Activated CD8-positive, alpha-beta memory T cell treated with anti-CD3 and anti-CD28 coated beads for 4 hours (primary cell): ENCODE measurements around the gene DCK.
"Not testable (repeated sequence)": the region's sequence is repeated elsewhere in the genome, so short reads cannot be mapped to it uniquely, and the experiment has no call there.

Experiments
- DNase-seq, 2 donors: peaks; one replicate each; pipeline ENCODE4 v3.0.0-alpha.2; 2020; ENCODE audit warnings: low read depth in 2 of 2

DCK gene

DNA sequence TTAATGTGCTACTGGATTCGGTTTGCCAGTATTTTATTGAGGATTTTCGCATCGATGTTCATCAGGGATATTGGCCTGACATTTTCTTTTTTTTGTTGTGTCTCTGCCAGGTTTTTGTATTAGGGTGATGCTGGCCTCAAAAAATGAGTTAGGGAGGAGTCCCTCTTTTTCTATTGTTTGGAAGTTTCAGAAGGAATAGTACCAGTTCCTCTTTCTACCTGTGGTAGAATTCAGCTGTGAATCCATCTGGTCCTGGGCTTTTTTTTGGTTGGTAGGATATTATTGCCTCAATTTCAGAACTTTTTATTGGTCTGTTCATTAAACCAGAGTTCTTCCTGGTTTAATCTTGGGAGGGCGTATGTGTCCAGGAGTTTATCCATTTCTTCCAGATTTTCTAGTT, 7.9 kb downstream of the DCK start:
- DNase-seq, result not testable (repeated sequence)

- DNase-seq, result peak in 1 of 2 donors; percentile 9
These were observed 10.9 kb downstream of the DCK start for GRCh38 chr4:71004281-71004851.

DNA sequence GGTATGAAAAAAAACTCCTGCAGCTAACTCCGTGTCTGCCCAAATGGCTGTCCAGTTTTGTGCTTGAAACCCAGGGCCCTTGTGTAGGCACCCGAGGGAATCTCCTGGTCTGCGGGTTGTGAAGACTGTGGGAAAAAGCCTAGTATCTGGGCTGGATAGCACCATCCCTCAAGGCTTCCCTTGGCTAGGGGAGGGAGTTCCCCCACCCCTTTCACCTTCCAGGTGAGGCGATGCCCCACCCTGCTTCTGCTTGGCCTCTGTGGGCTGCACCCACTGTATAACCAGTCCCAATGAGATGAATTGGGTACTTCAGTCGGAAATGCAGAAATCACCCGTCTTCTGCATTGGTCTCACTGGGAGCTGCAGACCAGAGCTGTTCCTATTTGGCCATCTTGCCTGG, 11.6 kb downstream of the DCK start:
- DNase-seq, result not testable (repeated sequence)

- no peak for DNase-seq
These were observed 12.9 kb downstream of the DCK start for GRCh38 chr4:71006203-71006907.

DNA sequence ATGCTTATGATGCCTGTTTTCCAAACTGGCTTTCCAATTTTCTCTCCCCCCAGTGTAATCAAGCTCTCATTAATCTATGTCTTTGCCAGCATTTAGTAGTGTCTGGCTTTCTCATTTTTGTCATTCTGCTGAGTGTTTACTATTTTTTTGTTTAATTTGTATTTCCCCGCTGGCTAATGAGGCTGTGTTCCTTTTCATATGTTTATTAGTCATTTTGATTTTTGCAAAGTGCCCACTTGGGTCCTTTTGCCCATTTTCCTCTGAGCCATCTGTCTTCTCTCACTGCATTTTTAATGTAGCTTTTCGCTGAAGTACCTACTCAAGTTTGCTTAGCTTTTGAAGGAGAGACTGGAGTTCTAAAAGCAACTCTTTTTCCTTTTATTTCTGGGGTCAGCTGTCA, 14.7 kb downstream of the DCK start:
- no peak for DNase-seq

GRCh38 chr4:71009086-71009485, 15.6 kb downstream of the DCK start:
- no peak for DNase-seq

DNA sequence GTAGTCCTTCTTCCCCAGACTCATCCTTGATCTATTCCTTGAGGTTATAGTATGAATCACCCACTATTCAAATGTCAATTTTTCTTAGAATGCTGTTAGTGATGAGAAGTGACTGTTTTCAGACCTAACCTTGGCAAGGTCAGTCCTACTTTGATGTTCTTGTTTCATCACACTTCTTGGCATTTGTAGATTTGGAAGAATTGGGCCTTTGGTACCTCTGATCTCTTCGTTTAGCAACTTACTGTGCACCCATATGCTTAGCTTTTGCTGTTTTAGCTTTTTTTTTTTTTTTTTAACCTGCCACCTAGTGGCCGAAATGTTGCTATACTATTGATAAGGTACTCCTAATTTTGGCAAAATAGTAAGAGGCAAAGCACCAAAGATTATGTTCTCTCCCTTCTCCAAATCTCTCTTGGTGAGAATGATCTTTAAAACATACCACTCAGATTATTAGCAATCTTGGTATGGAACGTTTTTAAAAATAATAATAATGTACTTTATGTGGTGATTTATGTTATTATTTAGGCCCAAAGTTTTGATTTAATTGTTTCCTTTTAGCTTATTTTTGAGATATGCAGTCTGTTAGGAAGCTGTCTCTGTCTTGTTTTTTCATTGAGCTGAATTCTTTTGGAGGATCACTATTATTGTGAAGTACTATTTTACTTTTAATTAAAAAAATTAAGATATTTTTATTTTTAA, 16.6 kb downstream of the DCK start:
- DNase-seq, result no peak

DNA sequence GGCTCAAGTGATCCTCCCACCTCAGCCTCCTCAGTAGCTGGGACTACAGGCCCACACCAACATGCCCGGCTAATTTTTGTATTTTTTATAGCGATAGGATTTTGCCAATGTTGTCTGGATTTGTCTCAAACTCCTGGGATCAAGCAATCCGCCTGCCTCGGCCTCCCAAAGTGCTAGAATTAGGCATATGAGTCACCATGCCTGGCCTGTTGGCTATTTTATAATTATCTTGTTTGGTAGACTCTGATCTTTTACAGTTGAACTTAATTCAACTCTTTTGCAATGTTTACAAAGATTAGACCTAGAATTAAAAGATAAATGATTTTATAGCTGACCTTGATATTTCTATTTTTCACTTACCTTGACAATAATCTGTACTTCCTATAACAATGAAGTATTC, 18.0 kb downstream of the DCK start:
- no peak for DNase-seq

- not testable (repeated sequence) for DNase-seq
These were observed 23.9 kb downstream of the DCK start for GRCh38 chr4:71017391-71017790.

DNA sequence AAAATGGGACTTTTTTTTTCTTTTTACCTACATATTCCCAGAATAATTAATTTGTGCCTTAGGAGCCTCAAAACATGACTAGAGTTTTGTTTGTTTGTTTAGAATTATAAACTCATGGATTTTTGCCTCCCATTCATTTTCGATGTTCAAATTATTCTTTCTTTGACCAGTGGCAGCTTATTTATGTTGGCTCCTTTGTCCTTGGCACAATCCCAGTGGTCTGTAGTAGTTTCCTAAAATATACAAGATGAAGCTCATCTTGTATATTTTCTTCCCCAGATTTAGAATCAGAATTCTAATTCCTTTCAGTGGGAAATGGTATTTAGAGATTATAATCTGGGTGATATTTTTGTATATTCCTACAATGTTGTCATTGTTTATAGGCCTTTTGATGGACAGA, 27.2 kb downstream of the DCK start:
- no peak for DNase-seq

GRCh38 chr4:71025654-71026053, 32.2 kb downstream of the DCK start:
- DNase-seq, result no peak

DNA sequence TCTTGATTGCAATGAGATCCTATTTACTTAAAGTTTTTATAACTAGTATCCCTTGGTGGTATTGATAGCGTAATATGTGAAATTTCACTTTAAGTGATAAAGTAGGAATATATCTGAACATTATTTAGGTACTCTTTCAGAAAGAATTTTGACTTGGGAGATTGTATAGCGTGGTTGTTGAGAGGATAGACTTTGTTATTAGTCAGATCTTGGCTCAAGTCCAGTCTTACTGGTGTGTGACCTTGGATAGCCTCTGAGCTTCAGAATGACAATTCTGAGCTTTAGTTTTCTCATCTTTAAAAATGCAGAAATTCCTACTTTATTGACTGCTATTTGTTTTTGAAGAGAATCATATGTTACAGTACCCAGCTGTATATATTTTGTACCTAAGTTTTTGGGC, 32.6 kb downstream of the DCK start:
- no peak for DNase-seq

- no peak for DNase-seq
These were observed 34.2 kb downstream of the DCK start for GRCh38 chr4:71027611-71028010.

DNA sequence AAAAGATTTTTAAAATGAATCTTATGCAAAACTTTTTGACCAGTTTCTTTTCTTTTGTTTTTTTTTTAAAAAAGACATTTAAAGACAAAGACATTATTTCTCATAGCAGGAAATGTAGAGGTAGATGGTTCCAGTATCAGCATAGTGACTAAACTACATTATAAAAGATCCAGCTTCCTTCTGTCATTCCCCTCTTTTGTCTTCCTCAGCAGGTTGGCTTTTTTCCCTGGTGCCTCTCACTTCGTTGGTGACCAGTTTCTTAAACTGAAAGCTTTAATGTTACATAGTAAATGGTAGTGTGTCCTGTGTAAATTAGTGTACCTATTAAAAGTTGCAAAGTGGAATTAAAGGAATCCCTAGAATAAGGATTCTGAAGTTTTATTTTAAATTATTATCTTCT, 36.1 kb downstream of the DCK start:
- DNase-seq, result no peak

- not testable (repeated sequence) for DNase-seq
These were observed 38.7 kb downstream of the DCK start for GRCh38 chr4:71032106-71032505.

DNA sequence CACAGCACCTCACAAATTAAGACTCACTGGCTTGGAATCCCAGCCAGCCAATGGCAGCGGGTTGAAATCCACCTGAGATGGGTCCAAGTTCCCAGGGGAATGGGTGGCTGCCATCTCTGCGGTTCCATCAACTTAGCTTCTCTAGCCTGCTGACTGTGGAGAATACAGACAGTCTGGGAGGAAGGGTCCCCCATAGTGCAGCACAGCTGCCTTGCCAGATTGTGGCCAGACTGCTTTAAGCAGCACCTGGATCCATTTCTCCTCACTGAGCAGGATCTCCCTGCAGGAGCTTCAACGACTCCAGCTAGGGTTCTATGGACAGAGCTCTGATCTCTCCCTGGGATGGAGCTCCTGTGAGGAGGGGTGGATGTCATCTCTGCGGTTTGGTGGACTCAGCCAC, 51.8 kb downstream of the DCK start:
- DNase-seq, result no peak

DNA sequence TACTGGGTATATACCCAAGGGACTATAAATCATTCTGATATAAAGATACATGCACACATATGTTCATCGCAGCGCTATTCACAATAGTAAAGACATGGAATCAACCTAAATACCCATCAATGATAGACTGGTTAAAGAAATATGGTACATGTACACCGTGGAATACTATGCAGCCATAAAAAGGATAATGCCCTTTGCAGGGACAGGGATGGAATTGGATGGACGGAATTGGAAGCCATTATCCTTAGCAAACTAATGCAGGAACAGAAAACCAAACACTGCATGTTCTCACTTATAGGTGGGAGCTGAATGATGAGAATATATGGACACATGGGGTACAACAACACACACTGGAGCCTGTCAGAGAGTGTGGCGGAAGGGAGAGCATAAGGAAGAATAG, 55.9 kb downstream of the DCK start:
- no peak for DNase-seq

DNA sequence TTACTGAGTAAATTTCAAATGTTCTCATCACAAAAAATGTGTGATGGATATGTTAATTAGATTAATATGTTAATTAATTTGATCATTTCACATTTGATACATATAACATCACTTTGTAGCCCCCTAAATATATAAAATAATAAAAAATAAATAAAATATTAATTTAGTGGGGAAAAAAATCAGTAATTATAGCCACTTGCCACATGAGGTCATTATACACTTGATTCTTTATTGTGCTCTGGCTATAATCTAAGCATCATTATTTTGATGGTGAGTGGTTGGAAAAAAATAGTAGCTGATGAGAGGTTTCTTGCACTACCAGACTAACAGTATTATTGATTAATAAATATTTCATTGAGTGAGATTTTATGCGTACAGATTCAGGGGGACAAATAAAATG, 57.4 kb downstream of the DCK start:
- no peak for DNase-seq

DNA sequence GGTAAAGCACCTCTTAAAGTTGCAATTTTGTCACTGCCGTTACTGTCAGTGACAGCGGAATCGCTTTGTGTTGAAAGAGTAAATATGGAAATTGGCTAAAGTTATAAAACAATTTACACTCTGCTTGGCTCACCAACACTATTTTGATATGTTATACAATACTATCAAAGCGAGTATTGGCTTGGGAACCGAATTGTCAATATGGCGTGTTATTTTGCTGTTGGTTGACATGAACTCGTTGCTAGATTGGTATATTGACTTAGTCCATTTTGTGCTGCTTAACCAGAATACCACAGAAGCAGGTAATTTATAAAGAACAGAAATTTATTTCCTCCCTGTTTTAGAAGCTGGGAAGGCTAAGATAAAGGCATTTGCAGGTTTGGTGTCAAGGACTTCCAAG, 58.6 kb downstream of the DCK start:
- DNase-seq, result no peak

- no peak for DNase-seq
These were observed 59.3 kb downstream of the DCK start for GRCh38 chr4:71052716-71053115.

- not testable (repeated sequence) for DNase-seq
These were observed 60.2 kb downstream of the DCK start for GRCh38 chr4:71053613-71054012.

DNA sequence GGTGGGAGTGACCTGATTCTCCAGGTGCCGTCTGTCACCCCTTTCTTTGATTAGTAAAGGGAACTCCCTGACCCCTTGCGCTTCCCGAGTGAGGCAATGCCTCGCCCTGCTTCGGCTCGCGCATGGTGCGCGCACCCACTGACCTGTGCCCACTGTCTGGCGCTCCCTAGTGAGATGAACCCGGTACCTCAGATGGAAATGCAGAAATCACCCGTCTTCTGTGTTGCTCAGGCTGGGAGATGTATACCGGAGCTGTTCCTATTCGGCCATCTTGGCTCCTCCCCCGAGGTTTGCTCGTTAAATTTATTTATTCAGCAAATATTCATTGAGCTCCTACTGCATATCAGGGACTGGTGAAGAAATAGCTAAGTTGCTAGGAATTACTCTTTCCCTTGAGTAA, 66.1 kb downstream of the DCK start:
- not testable (repeated sequence) for DNase-seq

DNA sequence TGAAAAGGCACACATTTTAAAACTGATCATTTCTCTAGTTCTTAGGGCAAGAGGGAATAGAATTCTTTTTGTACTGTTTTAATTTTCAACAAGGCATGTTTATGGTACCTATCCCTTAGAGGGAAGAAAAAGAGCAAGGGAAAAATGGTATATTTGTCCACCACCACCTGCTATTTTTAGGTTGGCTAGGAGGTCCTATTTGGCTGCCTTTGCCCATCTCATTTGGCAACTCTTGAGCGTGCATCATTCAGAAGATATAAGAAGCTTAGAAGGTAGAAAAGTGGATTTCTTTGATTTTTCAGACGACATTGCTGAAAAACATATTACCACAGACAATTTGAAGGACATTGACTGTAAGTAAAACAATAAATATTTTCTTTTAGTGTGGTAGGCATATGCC, 69.0 kb downstream of the DCK start:
- no peak for DNase-seq
